GM21526 (cell line): ENCODE results near the gene UFD1.
"Not testable (repeated sequence)": the region's sequence is repeated elsewhere in the genome, so short reads cannot be mapped to it uniquely, and the experiment has no call there.

ENCODE experiments used
- ATAC-seq: cut with Tn5 transposase; IDR thresholded peaks from one replicate; pipeline ENCODE4 v1.9.1; 2021; ENCODE audit warnings: moderate library complexity; ENCODE audit not compliant: unreplicated experiment, low FRiP score

UFD1 gene

DNA sequence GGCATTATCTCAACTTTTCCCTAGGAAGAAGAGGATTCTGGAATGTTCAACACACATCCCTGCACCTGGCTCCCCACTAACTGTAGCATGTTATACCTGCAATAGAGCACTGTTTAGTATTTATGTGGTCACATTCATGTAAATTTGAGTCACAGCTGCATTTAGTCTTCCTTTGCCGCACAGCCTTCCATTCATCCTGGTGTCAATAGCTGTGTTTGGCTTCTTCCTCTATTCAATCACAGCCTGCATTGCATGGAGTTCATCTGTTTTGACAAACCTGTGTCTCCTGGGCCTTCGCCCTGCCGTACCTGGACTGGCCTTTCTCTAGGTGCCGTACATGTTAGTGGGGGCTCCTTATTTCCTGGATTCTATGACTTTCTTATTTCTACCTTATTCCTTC, 27.4 kb downstream of the UFD1 start:
- ATAC-seq = no peak

DNA sequence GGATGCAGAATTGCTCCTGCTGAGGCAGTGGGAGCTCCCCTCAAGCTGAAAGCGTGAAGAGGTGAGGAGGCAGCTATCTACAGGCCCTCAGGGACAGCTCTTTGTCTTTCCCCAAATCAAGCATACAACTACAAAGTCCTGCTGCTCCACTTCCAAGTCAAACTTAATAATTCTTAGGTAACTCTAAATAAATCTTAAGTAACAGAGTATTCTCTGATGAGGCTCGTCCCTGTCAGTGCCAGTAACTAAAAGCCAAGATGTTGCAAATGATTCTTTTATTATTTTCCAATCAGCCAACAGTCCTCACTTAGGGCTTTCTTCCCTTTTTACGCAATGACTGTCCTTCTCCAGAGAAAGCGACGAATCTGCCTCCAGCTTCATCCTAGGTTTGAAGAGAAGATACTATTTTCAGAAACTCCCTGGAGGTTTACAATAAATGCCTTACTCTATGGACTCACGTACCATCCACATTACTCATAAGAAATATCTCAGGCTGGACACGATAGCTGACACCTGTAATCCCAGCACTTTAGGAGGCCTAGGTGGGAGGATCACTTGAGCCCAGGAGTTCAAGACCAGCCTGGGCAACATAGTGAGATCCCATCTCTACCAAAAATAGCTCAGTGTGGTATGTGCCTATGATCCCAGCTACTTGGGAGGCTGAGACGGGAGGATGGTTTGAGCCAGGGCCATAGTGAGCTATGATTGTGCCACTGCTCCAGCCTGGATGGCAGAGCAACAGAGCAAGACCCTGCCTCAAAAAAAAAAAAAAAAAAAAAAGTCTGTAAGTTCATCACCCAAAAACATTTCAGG, 28.4 kb downstream of the UFD1 start:
- ATAC-seq = no peak

DNA sequence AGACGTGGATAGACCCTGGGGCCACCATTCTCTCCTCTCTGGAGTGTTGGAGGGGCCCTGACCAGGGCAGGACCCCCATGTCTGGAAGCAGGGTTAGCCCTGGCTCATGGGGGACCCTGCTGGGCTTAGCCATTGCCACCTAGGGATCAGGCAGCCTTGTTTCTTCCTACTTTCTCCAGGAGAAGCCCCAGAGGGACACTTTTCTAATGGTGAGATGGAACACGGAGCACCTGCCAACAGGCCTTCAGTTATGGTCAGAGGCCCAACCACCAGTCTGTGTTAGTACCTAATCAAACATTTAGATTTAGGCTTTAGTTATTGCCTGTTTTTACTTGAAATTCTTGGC, 29.6 kb downstream of the UFD1 start:
- no peak for ATAC-seq

DNA sequence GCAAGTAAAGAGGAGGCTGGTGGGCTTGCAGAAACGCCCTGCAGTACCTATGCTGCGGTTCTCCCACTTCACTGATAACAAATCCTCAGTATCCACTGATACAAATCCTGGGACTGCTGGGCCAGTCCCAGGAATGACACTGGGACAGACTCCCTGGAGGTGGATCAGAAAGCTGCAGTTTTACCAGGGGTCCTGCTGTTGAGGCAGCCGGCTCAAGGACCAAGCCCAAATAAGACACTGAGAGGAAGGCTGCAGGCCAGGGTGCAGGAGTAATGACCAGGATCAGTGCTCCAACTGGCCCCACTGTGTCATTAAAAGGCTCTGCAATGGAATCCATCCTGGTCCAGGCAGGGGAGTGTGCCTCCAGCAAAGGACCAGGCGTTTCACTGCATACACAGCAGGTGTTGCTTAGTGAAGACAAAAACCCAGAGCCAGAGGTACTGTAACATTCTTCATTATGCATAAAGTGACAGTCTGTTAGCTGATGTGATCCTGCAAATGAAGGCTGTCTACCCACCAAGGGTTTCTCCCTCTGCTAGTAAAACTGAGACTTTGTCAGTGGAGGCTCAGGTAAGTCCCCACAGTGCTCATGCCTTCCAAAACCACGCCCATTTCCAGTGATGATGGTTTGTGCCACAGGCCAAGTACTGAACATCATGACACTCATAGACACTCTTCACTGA, 30.1 kb downstream of the UFD1 start:
- ATAC-seq = no peak

DNA sequence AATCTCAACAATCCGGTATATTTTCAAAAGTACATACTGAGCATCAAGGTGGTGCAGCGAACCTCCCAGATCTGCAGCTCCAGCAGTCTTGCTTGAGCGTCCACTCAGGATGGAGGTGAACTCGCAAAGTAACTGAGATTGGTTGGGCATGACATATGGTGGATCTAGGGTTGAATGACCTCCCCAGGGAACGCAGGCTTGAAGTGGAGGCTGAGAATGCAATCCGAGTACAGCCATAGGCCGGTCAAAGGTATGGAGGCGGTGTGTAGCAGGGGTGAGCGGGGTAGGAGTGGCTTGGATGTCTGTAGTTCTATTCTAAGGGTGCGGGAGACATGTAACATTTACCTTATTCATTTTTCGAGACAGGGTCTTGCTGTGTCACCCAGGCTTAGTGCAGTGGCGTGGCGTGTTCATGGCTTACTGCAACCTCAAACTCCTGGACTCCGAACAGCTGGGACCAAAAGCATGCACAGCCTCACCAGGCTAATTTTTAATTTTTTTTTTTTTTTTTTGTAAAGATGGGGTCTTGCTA, 30.9 kb downstream of the UFD1 start:
- peak; percentile 33 for ATAC-seq

DNA sequence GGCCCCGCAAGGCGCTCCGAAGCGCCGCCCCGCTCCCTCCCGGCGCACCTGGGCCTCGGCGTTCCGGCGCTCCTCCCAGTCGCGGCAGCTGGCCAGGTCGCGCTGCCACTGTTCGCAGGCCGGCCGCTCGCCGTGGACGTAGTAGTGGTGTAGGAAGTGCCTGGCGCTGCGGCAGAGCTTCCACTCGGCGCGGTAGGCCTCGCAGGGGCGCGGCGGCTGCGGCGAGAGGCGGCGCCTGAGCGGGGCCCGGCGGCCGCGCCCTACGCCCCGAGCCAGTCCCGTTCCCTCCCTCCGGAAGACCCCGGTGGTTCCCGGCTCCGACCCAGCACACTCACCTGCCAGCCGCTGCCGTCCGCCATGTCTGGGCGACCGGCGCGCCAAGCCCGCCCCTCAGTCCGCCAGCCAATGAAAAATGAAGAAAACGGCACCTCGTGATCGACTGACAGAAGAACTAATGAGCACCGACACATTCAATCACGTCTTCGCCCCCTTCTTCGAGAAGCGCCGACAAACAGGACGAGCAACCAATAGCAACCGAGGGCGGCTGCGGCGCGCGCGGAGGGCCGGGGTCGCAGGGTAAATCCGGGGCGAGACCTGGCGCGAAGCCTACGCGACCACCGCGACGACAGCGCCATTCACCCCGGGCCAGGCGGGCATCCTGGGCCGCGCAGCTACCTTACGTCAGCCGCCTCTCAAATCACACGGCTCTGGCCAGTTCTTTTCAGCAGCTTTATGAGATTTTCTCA, 31.5 kb downstream of the UFD1 start, which contains the start of gene C22orf39:
C22orf39 (minus strand) TSS at position 382 of the 746 bp plus-strand sequence; CDS start at position 359, 23 bp downstream.
- peak; percentile 70 for ATAC-seq

DNA sequence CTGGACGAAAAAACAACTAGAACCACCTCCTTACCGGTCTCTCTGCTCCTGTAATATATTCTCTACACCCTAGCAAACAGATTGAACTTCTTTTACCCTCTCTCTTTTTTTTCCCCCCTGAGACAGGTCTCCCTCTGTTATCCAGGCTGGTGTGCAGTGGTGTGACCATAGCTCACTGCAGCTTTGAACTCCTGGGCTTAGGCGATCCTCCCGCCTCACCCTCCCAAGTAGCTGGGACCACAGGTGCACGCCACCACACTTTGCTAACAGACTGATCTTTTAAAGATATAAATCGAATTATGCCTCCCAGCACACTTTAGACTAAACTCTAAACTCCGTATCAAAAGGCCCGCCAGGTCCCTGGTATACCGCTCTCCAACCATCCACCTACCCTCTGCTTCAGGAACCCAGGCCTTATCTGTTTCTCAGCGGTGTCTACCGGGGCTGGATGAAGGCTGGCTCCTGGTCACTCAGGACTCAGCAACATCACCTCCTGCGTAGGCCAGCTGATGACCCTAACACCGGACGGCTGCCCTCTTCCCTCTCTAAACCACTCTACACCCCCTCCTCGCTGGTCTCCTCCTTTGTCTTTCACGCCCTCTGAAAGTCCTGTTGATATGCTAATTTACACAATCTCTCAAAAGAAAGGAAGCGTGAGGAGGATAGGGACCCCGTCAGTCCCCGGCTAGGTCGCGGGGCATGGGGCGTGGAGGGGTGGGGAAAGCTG, 32.2 kb downstream of the UFD1 start:
- ATAC-seq = peak; percentile 3

DNA sequence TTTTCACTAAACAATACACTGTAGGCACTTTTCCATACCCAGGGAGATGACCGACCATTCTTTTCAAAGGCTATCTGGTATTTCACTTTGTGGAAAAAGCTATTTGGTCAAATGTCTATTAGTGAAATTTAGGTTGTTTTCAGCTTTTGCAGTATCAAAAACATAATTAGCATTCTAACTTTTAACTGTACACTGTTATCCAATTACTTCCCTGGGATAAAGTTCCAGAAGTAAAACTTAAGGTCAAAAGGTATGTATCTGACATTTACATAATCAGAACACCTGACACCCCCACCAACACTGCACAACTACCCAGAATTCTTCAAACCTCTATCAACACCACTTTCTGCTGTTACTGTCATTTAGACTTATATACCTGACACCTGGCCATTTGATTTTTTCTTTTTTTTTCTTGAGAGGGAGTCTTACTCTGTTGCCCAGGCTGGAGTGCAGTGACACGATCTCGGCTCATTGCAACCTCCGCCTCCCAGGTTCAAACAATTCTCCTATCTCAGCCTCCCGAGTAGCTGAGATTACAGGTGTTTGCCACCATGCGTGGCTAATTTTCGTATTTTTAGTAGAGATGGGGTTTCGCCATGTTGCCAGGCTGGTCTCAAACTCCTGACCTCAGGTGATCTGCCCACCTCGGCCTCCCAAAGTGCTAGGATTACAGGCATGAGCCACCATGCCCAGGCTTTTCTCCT, 33.6 kb downstream of the UFD1 start:
- ATAC-seq = not testable (repeated sequence)

DNA sequence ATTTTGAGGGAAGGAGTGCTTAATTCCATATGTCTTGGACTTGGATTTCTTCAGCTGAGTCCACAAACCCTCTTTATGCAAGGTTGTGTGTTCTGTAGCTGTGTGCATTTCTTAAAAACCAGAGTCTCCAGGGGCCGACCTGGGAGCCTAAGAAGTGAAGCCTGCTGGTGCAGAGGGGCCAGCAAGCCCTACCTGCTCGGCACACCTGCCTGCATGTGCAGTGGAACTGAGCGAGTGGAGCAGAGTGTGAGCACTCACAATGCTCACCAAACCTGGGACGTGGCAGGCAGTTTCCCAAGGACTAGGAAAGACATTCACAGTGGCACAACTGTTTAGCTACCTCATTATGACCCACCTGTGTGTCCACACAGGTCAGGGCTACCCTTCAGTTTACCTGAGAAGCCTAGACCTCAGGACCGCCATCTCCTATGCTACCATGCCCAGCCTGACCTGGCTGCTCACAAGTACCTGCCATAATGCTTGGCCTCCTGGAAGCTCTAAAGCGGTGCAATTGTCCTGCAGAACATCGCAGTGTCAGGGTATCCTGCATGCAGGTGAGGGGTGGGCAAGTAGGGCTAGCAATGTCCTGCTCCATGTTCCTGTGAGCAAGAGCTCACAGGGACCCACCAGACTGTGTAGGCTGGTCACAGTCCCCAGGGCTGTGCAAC, 35.3 kb downstream of the UFD1 start:
- no peak for ATAC-seq

DNA sequence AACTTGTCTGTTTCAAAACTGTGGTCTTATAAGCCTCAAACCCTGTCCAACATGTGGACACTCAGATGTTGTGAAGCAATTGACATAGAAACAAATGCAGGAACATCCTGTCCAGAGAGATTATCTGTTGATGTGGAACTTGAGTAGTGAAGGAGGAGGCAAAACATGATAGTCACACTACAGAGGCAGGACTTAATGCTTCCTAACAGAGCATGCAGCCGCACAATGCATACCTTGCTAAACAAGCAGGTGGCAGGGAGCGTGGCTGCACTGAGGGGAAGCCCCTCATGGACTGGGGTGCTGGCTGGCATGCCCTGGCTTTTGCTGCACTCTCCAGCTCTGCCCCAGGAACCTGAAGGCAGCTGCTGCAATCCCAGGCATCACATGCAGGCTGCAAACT, 36.8 kb downstream of the UFD1 start:
- no peak for ATAC-seq

DNA sequence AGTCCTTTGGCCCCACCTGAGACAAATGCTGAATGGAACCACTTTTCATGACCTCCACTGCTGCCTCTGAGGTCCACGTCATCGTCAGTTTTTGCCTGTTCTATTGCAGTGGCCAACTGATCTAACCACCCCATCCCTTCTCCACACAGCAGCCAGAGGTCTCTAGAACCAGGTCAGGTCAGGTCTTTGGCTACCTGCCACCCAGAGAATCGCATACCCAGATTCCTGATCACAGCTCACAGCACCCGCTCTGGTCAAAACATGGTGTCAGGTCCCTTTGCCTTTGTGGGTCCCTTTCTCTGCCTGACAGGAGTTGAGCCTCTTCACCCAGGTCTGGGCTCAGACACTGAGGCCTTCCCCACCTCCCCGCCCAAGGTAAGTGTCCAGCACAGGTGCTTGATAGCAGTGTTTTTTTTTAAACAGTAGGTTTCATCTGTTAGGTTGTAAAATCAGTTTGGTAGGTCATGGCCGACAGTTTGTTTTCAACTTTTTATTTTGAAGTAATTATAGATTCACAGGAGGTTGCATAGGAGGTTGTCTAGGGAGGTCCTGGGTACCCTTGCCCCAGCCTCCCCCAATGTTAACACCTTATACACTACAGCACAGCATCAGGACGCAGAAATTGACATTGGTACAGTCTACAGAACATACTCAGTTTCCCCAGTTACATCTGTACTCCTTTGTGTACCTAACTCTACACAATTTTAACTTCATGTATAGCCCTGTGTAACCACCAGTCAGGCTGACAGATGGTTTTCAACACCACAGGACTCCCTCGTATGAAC, 38.4 kb downstream of the UFD1 start:
- ATAC-seq = no peak

DNA sequence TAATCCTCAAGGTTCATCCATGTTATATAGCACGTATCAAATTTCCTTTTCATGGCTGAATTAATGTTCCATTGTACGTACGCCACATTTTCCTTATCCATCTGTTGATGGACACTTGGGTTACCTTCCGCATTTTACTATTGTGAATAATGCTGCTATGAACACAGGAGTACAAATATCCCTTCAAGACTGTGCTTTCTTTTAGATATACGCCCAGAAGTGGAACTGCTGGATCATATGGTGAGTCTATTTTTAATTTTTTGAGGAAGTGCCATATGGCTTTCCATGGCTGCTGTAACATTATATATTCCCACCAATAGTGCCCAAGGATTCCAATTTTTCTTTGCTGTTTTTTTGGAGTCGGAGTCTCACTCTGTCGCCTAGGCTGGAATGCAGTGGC, 40.7 kb downstream of the UFD1 start:
- ATAC-seq = no peak

DNA sequence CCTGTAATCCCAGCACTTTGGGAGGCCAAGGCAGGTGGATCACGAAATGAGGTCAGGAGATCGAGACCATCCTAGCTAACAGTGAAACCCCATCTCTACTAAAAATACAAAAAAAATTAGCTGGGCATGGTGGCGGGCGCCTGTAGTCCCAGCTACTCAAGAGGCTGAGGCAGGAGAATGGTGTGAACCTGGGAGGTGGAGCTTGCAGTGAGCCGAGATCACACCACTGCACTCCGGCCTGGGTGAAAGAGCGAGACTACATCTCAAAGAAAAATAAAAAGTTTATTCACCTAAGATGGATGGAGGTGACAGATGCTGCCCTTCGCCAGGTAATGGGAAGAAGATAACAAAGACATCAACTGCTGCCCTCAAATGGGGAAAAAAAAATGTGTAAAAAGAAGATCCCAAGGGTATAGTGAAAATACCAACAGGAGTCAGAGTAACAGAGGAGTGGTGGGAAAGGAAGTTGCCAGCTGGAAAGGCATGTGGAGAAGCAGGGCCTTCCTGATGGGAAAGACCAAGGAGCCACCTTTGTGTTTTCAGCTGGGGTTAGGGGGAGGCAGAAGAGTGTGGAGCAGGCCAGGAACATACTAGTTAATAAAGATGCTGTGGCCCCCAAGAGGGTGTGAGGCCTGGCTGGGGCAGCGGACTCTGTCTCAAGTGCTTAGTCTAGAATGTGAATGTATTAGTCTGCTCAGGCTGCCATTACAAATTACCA, 42.4 kb downstream of the UFD1 start:
- ATAC-seq = not testable (repeated sequence)

DNA sequence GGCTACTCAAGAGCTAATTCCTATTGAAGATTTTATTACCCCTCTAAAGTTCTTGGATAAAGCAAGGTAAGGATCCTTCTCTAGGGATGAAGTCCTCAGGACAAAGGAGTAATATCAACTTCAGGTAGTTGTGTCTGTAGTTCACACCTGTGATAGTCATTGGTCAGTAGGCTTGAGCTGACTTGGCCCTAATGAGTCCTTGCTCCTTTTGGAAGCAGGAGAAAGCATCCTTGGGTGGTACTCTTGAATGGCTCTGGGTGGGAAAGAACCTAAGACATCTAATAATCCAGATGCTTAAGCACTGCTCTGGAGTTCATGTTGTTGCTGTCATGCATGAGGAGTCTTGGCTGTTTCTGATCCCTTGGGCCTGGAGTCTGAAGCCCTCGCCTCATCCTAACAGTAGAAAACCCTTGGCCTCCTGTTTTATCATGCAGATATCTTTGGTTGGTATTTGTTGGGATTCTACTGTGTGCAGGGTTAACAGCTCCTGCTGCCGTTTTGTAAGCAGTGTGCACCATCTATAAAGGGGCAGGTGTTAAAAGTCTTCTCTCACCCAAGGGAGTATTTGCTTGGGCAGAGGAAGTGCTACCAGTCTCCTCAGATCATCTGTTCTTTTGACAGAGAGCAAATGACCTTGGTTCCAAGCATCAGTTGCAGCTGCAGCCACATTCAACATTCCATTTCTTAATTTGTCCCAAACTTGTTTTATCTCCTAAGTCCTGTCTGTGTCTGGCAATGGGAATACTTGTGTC, 44.0 kb downstream of the UFD1 start:
- ATAC-seq = no peak

DNA sequence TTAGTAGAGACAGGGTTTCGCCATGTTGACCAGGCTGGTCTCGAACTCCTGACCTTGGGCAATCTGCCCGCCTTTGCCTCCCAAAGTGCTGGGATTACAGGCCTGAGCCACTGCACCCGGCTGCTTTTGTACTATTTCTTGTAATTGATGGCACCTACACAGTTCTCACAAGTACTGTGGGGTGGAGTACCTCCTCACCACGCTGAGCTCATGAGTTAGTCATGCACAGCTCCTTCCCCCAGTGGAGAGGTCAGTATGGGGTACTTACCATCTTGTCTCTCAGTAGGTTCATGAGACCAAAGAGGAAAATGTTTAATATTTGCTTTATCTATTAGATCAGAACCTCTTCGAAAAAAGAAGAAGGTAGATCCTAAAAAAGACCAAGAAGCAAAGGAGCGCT, 44.6 kb downstream of the UFD1 start:
- ATAC-seq = no peak

DNA sequence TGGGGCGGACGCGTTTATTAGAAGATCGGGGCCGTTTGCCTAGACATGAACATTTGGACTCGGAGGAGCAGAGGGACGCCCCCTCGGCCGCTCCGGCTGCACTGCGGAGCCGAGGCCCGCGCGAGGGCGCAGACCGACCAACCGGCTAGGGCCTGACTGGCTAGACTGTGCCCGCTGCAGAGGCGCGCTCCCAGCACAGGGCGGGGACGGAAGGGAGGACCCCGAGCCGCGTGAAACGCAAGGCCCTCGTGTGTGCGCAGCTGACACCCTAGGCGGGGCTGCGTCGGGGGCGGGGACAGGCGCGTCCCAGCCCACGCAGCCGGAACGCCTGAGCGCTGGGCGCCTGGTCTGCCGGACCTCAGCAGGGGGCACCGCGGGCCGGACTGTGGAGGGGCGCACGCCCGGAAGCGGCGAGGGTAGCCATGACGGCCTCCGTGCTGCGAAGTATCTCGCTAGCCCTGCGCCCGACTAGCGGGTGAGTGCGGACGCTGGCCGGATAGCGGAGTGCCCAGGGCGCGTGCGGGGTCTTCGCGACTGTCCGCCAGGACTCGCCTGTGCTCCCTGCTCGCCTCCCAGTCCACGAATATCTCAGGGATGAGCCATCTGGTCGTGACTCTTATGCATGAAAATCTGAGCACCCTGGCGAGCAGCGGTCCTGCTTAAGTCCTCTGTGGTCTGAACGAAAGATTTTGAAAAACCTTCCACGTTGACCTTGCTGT, 46.7 kb downstream of the UFD1 start, which contains the start of gene MRPL40:
MRPL40 (plus strand) TSS at position 413 of the 719 bp plus-strand sequence; CDS start at position 423, 10 bp downstream.
- ATAC-seq = peak; percentile 67
